Nephron (organoid): Measurements from ENCODE around the gene UGT1A8.
"Not testable (repeated sequence)": the region's sequence is repeated elsewhere in the genome, so short reads cannot be mapped to it uniquely, and the experiment has no call there.

Source experiments
- H3K27ac Mint-ChIP-seq, 3 experiments: 2 replicates each; pipeline ENCODE4 v1.8.0; 2020; ENCODE audit warnings: mixed read lengths in 3 of 3, mild to moderate bottlenecking in 2 of 3, moderate library complexity in 1 of 3
- H3K27me3 Mint-ChIP-seq: 2 replicates; pipeline ENCODE4 v1.8.0; 2021; ENCODE audit warnings: low read depth, mild to moderate bottlenecking, moderate library complexity, mixed read lengths
- H3K36me3 Mint-ChIP-seq: 2 replicates; pipeline ENCODE4 v1.8.0; 2020; ENCODE audit warnings: low read depth, mixed read lengths
- H3K4me1 Mint-ChIP-seq: 2 replicates; pipeline ENCODE4 v1.8.0; 2020; ENCODE audit warnings: mixed read lengths
- H3K4me3 Mint-ChIP-seq, 3 experiments: 2 replicates each; pipeline ENCODE4 v1.8.0; 2020; ENCODE audit warnings: mild to moderate bottlenecking in 3 of 3, mixed read lengths in 3 of 3, moderate library complexity in 2 of 3
- H3K9me3 Mint-ChIP-seq: 2 replicates; pipeline ENCODE4 v1.8.0; 2020; ENCODE audit warnings: mixed read lengths
- CTCF ChIP-seq, 3 experiments: fragments of 200-600 bp; sonication (generic); IDR thresholded peaks; one replicate each; pipeline ENCODE4 v1.5.0; 2021; ENCODE audit warnings: antibody characterized with exemption in 3 of 3; ENCODE audit not compliant: unreplicated experiment in 3 of 3

UGT1A8 gene

GRCh38 chr2:233588400-233588799, 29.0 kb upstream of the UGT1A8 start:
- TF ChIP-seq CTCF (IDR thresholded peaks at IDR 0.05; ENCODE audit: unreplicated experiment in 3 of 3), result no peak
- H3K27ac Mint-ChIP-seq, result no peak overlapping the region
- H3K4me1 Mint-ChIP-seq, result no peaks in the 10 kb centered on the region
- peaks cover 3% of the 10 kb centered on the region for H3K9me3 Mint-ChIP-seq
- no peaks in the 10 kb centered on the region for H3K36me3 Mint-ChIP-seq
- H3K27me3 Mint-ChIP-seq, result no peaks in the 10 kb centered on the region
- H3K4me3 Mint-ChIP-seq, result no peak overlapping the region

- H3K27me3 Mint-ChIP-seq, H3K4me3 Mint-ChIP-seq, H3K4me1 Mint-ChIP-seq, H3K27ac Mint-ChIP-seq, H3K36me3 Mint-ChIP-seq, H3K9me3 Mint-ChIP-seq: not testable (repeated sequence)
Observed at GRCh38 chr2:233592706-233593105, 24.7 kb upstream of the UGT1A8 start.

GRCh38 chr2:233593201-233593600, 24.2 kb upstream of the UGT1A8 start:
- no peaks in the 10 kb centered on the region for H3K27me3 Mint-ChIP-seq
- no peaks in the 10 kb centered on the region for H3K4me1 Mint-ChIP-seq
- H3K36me3 Mint-ChIP-seq, result no peaks in the 10 kb centered on the region
- H3K4me3 Mint-ChIP-seq, result no peak overlapping the region
- TF ChIP-seq CTCF (IDR thresholded peaks at IDR 0.05; ENCODE audit: unreplicated experiment in 3 of 3), result no peak
- H3K27ac Mint-ChIP-seq, result no peak overlapping the region
- peaks cover 4% of the 10 kb centered on the region for H3K9me3 Mint-ChIP-seq

- H3K4me3 Mint-ChIP-seq, result no peak overlapping the region
- no peaks in the 10 kb centered on the region for H3K36me3 Mint-ChIP-seq
- no peaks in the 10 kb centered on the region for H3K4me1 Mint-ChIP-seq
- no peak for TF ChIP-seq CTCF (IDR thresholded peaks at IDR 0.05; ENCODE audit: unreplicated experiment in 3 of 3)
- H3K9me3 Mint-ChIP-seq, result peaks cover 4% of the 10 kb centered on the region
- no peaks in the 10 kb centered on the region for H3K27me3 Mint-ChIP-seq
- peak overlapping the region; percentile 18 to 69 (median 46) for H3K27ac Mint-ChIP-seq
Observed at GRCh38 chr2:233597522-233597921, 19.9 kb upstream of the UGT1A8 start.

- Mint-ChIP-seq H3K9me3 (peaks cover 4% of the 10 kb centered on the region), H3K4me3 (no peak overlapping the region), H3K27ac (no peak overlapping the region), H3K36me3 (no peaks in the 10 kb centered on the region), H3K27me3 (no peaks in the 10 kb centered on the region), H3K4me1 (no peaks in the 10 kb centered on the region)
- no peak for TF ChIP-seq CTCF (IDR thresholded peaks at IDR 0.05; ENCODE audit: unreplicated experiment in 3 of 3)
Observed at GRCh38 chr2:233598952-233599351, 18.5 kb upstream of the UGT1A8 start.

DNA sequence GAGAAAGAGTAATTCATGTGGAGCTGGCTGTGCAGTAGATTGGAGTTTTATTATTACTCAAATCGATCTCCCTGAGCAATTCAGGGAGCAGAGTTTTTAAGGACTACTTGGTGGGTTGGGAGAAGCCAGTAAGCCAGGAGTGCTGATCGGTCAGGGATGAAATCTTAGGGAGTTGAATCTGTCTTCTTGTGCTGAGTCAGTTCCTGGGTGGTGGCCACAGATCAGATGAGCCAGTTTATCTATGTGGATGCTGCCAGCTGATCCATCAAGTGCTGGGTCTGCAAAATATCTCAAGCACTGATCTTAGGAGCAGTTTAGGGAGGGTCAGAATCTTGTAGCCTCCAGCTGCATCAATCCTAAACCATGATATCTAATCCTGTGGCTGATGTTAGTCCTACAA, 17.0 kb upstream of the UGT1A8 start:
- Mint-ChIP-seq H3K36me3 (no peaks in the 10 kb centered on the region), H3K4me1 (no peaks in the 10 kb centered on the region), H3K9me3 (no peaks in the 10 kb centered on the region), H3K27ac (no peak overlapping the region), H3K4me3 (no peak overlapping the region), H3K27me3 (no peaks in the 10 kb centered on the region)
- TF ChIP-seq CTCF (IDR thresholded peaks at IDR 0.05; ENCODE audit: unreplicated experiment in 3 of 3), result no peak
